A549 treated with ZK216348 at 1 μM for 4 hours (cell line): ENCODE results near the gene GDAP2. TPM values are rescaled to one million over a fixed set of nuclear protein-coding genes. Genes with fewer than 3 reads are reported as not detected.

Experiments
- total RNA-seq: library from RNA; stranded (reverse); fragments of 200-300 nt; extraction: Qiagen RNA extraction; gene quantifications from 5 replicates; pipeline ENCODE4 v1.2.3, GENCODE V29; 2022; ENCODE audit warnings: low read depth

Gene GDAP2, protein sequence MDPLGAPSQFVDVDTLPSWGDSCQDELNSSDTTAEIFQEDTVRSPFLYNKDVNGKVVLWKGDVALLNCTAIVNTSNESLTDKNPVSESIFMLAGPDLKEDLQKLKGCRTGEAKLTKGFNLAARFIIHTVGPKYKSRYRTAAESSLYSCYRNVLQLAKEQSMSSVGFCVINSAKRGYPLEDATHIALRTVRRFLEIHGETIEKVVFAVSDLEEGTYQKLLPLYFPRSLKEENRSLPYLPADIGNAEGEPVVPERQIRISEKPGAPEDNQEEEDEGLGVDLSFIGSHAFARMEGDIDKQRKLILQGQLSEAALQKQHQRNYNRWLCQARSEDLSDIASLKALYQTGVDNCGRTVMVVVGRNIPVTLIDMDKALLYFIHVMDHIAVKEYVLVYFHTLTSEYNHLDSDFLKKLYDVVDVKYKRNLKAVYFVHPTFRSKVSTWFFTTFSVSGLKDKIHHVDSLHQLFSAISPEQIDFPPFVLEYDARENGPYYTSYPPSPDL
- 6.7 to 9.8 TPM (median 8.3 TPM) in 5 replicates for total RNA-seq

DNA sequence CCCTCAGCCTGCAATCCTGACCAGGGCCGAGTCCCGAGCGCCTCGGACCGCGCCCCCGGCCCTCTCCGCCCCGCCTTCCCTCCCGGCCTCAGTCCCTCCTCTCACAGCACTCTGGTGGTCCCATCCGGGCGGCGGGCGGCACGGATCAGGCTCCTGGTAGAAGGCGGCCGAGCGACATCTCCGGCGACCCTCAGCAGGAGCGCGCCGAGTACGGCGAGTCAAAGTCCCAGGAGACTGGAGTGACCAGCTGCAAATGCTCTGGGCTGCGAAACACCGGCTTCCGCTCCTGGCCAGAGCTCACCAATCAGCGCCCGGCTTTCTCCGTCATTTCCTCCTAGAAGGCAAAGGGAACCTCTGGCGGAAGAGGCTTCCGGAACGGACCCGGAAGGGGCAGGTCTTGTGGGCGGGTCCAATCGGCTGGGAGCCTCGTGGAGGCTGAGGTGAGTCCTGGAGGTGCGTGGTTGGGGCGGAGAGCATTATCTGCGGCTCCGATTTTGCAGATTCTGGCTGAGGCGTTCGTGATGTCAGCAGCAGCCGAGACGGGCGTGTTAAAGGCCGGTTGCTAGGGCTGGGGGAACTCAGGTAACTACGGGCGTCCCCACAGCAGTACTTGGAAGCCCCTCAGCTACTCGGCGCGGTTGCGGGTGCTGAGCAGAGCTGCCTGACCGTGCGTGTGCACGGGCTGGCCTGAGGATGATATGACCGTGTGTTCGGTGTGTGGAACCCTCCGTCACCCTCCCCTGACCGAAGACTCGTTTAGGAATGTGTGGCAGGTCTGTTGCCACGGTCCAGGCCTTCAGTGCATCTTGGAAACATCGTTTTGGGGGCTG, at the start of gene GDAP2, which contains the start of gene WDR3:
GDAP2 (minus strand) TSS at position 279 of the 830 bp plus-strand sequence. CDS start 9,264 bp downstream, outside the sequence.
WDR3 (plus strand) TSS at position 397 of the 830 bp plus-strand sequence. CDS start 3,581 bp downstream, outside the sequence.

Other genes with a start within 250 kb of the GDAP2 start
- gene WDR3, start 118 bp upstream of the GDAP2 start, total RNA-seq, result 26.8 to 33.7 TPM (median 28.7 TPM) in 5 replicates